OCI-LY3 (cell line): Measurements from ENCODE around the gene RHBDL1.
A peak's percentile ranks its signal among the peaks of the same experiment; 100 is the strongest.

Source experiments
- H2AFZ ChIP-seq: fragments of 200-600, 300-600 bp; shearing (Covaris generic); 2 replicates; pipeline ENCODE4 v1.6.0; 2014; ENCODE audit warnings: antibody characterized with exemption, low read depth, low read length
- H3K27ac ChIP-seq: fragments of 200-600, 300-600 bp; sonication (generic); 2 replicates; pipeline ENCODE4 v1.5.1; 2014; ENCODE audit warnings: mild to moderate bottlenecking, low read length, moderate library complexity, mixed read lengths
- H3K27me3 ChIP-seq: fragments of 200-600, 300-600 bp; sonication (generic); 2 replicates; pipeline ENCODE4 v1.6.1; 2014; ENCODE audit warnings: low read depth, low read length, mixed read lengths
- H3K36me3 ChIP-seq: fragments of 200-600, 300-600 bp; sonication (generic); replicated peaks from 2 replicates; pipeline ENCODE3; 2014; ENCODE audit warnings: low read depth, low read length, mixed read lengths
- H3K4me1 ChIP-seq: fragments of 300-600, 200-600 bp; sonication (generic); 2 replicates; pipeline ENCODE4 v1.6.1; 2014; ENCODE audit warnings: low read length, mixed read lengths
- H3K4me2 ChIP-seq: fragments of 200-600, 300-600 bp; sonication (generic); 2 replicates; pipeline ENCODE4 v1.6.1; 2014; ENCODE audit warnings: low read length, mixed read lengths
- H3K4me3 ChIP-seq: fragments of 300-600, 200-600 bp; sonication (generic); 2 replicates; pipeline ENCODE4 v1.5.1; 2014; ENCODE audit warnings: antibody characterized with exemption, mild to moderate bottlenecking, low read length, moderate library complexity
- H3K79me2 ChIP-seq: fragments of 300-600, 200-600 bp; shearing (Covaris generic); 2 replicates; pipeline ENCODE4 v1.6.1; 2014; ENCODE audit warnings: mild to moderate bottlenecking, low read length, mixed read lengths
- H3K9ac ChIP-seq: fragments of 300-600, 200-600 bp; shearing (Covaris generic); 2 replicates; pipeline ENCODE4 v1.6.0; 2014; ENCODE audit warnings: mild to moderate bottlenecking, low read length, moderate library complexity
- H3K9me3 ChIP-seq: fragments of 200-600, 300-600 bp; shearing (Covaris generic); 2 replicates; pipeline ENCODE4 v1.6.1; 2014; ENCODE audit warnings: low read length, mixed read lengths; ENCODE audit not compliant: insufficient read depth
- H4K20me1 ChIP-seq: fragments of 200-600, 300-600 bp; sonication (generic); 2 replicates; pipeline ENCODE4 v1.6.1; 2016; ENCODE audit warnings: low read length, mixed read lengths; ENCODE audit not compliant: insufficient read depth
- EZH2phosphoT487 ChIP-seq: fragments of 200-600 bp; shearing (Covaris generic); IDR thresholded peaks from 2 replicates; pipeline ENCODE4 v1.6.1; 2018; ENCODE audit warnings: antibody characterized with exemption, mixed run types, low read depth
- TF ChIP-seq, protein P1 (sequence below): fragments of 200-600, 300-600 bp; sonication (generic); IDR thresholded peaks from 2 replicates; pipeline ENCODE4 v1.5.1; 2014; ENCODE audit warnings: antibody characterized with exemption, low read length, low read depth

Gene RHBDL1

DNA sequence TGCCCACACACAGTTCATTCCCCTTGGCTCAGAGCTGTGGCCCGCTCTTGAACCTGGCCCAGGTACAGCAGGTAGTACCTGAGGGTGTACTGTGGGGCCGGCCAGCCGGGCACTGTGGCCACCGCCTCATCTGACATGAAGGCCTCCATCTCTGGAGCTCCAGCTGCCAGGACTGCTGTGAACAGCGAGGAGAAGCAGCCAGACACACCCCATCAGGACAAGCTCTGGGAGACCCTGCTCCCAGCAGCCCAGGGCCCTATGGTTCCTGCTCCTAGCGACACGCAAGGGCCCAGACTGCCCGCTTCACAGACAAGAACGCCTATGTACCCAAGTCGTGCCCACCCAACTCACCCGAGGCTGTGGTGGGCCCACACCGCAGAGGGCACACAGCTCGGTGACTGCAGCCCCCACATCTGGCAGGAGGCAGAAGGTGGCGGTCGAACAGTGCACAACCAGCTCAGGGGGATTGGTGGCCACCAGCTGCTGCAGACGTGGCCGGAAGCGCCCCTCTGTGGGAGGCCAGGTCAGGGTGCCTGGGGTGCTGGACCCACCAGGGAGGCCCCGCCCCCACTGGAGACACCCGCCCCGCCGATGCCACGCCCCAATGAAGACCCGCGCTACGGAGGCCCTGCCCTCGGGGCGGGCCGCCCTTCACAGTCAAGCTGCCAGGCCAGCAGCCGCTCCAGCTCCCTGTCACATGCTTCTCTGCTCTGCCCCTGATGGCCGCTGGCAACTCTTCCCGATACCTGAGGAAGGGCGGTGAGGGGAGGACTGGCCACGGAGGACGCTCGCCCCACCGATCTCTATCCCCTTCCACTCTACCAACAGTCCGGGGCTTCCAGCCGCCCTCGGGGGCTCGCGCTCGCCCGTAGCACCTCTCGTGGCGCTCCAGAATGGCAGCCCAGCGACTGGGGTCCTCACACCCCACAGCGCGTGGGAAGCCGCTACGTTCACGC is 3.7 kb downstream of the RHBDL1 start:
- Histone ChIP-seq H3K4me2 (peak overlapping the region; percentile 37), H2AFZ (no peak overlapping the region), H3K36me3 (peaks cover 21% of the 10 kb centered on the region), H3K9ac (no peak overlapping the region), H3K79me2 (peaks cover 37% of the 10 kb centered on the region), H3K27ac (no peak overlapping the region), H3K27me3 (no peaks in the 10 kb centered on the region), H3K4me1 (peaks cover 16% of the 10 kb centered on the region), H3K4me3 (peak overlapping the region; percentile 32; the same call in 1 of the 2 replicates), H4K20me1 (0 out of 2 replicates have a peak, but pooled peaks cover 4% of the 10 kb centered on the region), H3K9me3 (no peaks in the 10 kb centered on the region)
- TF ChIP-seq EZH2phosphoT487, result no peak

DNA sequence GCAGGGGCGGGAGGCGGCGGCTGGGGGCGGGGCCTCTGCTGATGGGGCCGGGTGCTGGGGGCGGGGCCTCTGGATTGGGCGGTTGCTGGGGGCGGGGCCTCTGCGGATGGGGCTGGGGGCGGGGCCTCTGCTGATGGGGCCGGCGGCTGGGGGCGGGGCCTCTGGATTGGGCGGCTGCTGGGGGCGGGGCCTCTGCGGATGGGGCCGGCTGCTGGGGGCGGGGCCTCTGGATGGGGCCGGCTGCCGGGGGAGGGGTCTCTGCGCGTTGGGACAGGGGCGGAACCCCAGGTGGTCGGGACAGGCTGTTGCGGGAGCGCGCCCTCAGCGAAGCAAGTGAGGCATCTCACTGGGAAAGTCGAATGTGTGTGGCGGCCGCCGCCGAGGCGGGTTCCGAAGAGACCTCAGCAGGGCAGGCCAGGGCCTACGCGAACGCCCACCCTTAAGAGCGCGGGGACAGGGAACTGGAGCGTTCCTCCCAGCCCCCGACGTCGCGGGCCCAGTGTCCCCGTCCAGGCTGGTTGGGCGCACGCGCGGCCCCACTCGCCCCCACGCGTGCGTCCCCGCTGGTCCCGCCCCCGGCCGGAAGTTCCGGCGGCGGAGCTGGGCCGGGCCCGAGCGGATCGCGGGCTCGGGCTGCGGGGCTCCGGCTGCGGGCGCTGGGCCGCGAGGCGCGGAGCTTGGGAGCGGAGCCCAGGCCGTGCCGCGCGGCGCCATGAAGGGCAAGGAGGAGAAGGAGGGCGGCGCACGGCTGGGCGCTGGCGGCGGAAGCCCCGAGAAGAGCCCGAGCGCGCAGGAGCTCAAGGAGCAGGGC is 4.5 kb downstream of the RHBDL1 start, which contains the start of gene STUB1:
Gene STUB1, plus strand, starts transcription at position 597 of the 811 bp plus-strand sequence. Its CDS starts 116 bp downstream, at position 713.
- Histone ChIP-seq H3K36me3 (peaks cover 21% of the 10 kb centered on the region), H3K9me3 (no peaks in the 10 kb centered on the region), H3K4me1 (peaks cover 16% of the 10 kb centered on the region), H3K4me3 (peak within 1 kb of the TSS; percentile 95), H2AFZ (peak within 1 kb of the TSS; percentile 34; the same call in 1 of the 2 replicates), H3K27ac (peak within 1 kb of the TSS; percentile 81), H3K4me2 (peak within 1 kb of the TSS; percentile 94), H4K20me1 (0 out of 2 replicates have a peak, but pooled peaks cover 4% of the 10 kb centered on the region), H3K9ac (peak within 1 kb of the TSS; percentile 88), H3K27me3 (no peaks in the 10 kb centered on the region), H3K79me2 (peaks cover 37% of the 10 kb centered on the region)
- TF ChIP-seq, protein P1, sequence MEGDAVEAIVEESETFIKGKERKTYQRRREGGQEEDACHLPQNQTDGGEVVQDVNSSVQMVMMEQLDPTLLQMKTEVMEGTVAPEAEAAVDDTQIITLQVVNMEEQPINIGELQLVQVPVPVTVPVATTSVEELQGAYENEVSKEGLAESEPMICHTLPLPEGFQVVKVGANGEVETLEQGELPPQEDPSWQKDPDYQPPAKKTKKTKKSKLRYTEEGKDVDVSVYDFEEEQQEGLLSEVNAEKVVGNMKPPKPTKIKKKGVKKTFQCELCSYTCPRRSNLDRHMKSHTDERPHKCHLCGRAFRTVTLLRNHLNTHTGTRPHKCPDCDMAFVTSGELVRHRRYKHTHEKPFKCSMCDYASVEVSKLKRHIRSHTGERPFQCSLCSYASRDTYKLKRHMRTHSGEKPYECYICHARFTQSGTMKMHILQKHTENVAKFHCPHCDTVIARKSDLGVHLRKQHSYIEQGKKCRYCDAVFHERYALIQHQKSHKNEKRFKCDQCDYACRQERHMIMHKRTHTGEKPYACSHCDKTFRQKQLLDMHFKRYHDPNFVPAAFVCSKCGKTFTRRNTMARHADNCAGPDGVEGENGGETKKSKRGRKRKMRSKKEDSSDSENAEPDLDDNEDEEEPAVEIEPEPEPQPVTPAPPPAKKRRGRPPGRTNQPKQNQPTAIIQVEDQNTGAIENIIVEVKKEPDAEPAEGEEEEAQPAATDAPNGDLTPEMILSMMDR, result no peak
- no peak for TF ChIP-seq EZH2phosphoT487

DNA sequence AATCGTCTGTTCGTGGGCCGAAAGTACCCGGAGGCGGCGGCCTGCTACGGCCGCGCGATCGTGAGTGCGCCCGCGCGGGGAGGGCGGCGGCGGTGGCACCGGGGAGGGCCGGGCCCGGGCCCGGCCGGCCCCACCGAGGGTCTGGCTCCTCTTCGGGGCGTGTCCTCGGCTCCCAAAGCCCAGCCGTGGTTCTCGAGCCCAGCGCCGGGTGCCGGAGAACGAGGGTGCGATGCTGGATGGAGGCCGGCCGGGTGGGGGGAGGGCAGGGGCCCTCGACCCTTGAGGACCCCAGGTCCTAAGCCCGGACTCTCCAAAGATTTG is 5.1 kb downstream of the RHBDL1 start:
- Histone ChIP-seq H3K4me1 (peaks cover 16% of the 10 kb centered on the region), H3K36me3 (peaks cover 23% of the 10 kb centered on the region), H3K79me2 (peaks cover 37% of the 10 kb centered on the region), H4K20me1 (0 out of 2 replicates have a peak, but pooled peaks cover 4% of the 10 kb centered on the region), H2AFZ (no peak overlapping the region), H3K27ac (peak overlapping the region; percentile 81), H3K27me3 (no peaks in the 10 kb centered on the region), H3K4me2 (peak overlapping the region; percentile 94), H3K4me3 (peak overlapping the region; percentile 95), H3K9ac (peak overlapping the region; percentile 88), H3K9me3 (no peaks in the 10 kb centered on the region)
- TF ChIP-seq EZH2phosphoT487, result no peak
- TF ChIP-seq, protein P1, result no peak

DNA sequence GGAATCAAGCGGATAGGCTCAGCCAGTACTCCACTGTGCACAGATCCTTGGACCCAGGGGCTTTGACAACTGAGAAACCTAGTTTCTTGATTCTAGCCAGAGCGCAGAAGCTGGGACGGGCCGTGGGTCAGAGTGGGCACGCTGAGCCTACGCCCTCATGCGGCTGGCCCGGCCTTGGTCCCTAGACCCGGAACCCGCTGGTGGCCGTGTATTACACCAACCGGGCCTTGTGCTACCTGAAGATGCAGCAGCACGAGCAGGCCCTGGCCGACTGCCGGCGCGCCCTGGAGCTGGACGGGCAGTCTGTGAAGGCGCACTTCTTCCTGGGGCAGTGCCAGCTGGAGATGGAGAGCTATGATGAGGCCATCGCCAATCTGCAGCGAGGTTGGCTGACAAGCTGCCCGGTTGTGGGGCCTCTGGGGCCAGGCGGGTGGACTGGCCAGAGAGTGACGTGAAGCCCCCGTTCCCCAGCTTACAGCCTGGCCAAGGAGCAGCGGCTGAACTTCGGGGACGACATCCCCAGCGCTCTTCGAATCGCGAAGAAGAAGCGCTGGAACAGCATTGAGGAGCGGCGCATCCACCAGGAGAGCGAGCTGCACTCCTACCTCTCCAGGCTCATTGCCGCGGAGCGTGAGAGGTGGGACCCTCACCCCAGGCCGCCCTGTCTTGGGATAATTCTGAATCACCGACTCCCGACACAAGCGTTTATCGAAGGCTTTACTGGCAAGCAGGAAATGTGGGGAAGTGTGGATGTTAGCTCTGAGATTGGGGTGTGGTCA is 5.7 kb downstream of the RHBDL1 start:
- Histone ChIP-seq H3K4me2 (peak overlapping the region; percentile 94), H3K27ac (peak overlapping the region; percentile 81), H3K9ac (peak overlapping the region; percentile 88), H3K36me3 (peaks cover 24% of the 10 kb centered on the region), H3K4me1 (peaks cover 16% of the 10 kb centered on the region), H3K79me2 (peaks cover 37% of the 10 kb centered on the region), H3K27me3 (no peaks in the 10 kb centered on the region), H2AFZ (no peak overlapping the region), H3K9me3 (no peaks in the 10 kb centered on the region), H3K4me3 (peak overlapping the region; percentile 95), H4K20me1 (0 out of 2 replicates have a peak, but pooled peaks cover 4% of the 10 kb centered on the region)
- TF ChIP-seq, protein P1, result peak; percentile 11; the same call in 1 of the 2 replicates
- TF ChIP-seq EZH2phosphoT487, result no peak
